ENCODE results near the gene CDCA3. TPM values are rescaled to one million over a fixed set of nuclear protein-coding genes. Genes with fewer than 3 reads are reported as not detected.
"Not testable (repeated sequence)": the region's sequence is repeated elsewhere in the genome, so short reads cannot be mapped to it uniquely, and the experiment has no call there.

Gene CDCA3
- total and polyA plus RNA-seq, 4 donors = 1.3 to 4.1 (median 2.8) TPM

GRCh38 chr12:6872073-6873048 lies 21.3 kb upstream of the CDCA3 start:
- Histone ChIP-seq H3K36me3 (ENCODE audit: control insufficient read depth in 4 of 4, insufficient read depth in 4 of 4, low read length in 4 of 4) (peaks cover 5 to 25% (median 18%) of the 10 kb centered on the region in 4 donors), H3K4me1 (ENCODE audit: control insufficient read depth in 5 of 5, insufficient read depth in 5 of 5, low read length in 5 of 5) (peaks cover 0 to 32% (median 12%) of the 10 kb centered on the region in 5 donors), H3K27ac (ENCODE audit: low read depth in 1 of 2, low read length in 1 of 2) (peak overlapping the region; percentile 75 to 83), H3K9ac (ENCODE audit: insufficient read depth in 1 of 2, low read length in 2 of 2) (peak overlapping the region; percentile 19 to 62), H3K9me3 (ENCODE audit: control insufficient read depth in 4 of 4, insufficient read depth in 3 of 4, low read length in 3 of 4) (no peaks in the 10 kb centered on the region), H3K4me3 (peak overlapping the region; percentile 64), H3K27me3 (ENCODE audit: control insufficient read depth in 3 of 3, insufficient read depth in 3 of 3, low read length in 2 of 3) (no peaks in the 10 kb centered on the region)
- peak; percentile 92 for TF ChIP-seq CTCF (IDR thresholded peaks at IDR 0.05; ENCODE audit: control extremely low read depth, extremely low read depth)
- ATAC-seq (ENCODE audit: insufficient read depth, low FRiP score) (peak; percentile 66), DNase-seq (peak; percentile 84 to 87 (median 87))
- 2% methylated on average over 37 to 40 of the region's 40 CpGs for WGBS, 2 donors

- TF ChIP-seq CTCF (IDR thresholded peaks at IDR 0.05; ENCODE audit: control extremely low read depth, extremely low read depth) = no peak
- peaks cover 5 to 25% (median 18%) of the 10 kb centered on the region in 4 donors for H3K36me3 ChIP-seq (ENCODE audit: control insufficient read depth in 4 of 4, insufficient read depth in 4 of 4, low read length in 4 of 4)
- DNase-seq (no peak), ATAC-seq (ENCODE audit: insufficient read depth, low FRiP score) (no peak)
- peaks cover 0 to 37% (median 12%) of the 10 kb centered on the region in 5 donors for H3K4me1 ChIP-seq (ENCODE audit: control insufficient read depth in 5 of 5, insufficient read depth in 5 of 5, low read length in 5 of 5)
- H3K27ac ChIP-seq (ENCODE audit: low read depth in 1 of 2, low read length in 1 of 2) = peak overlapping the region in 1 of 2 donors; percentile 35
- H3K9ac ChIP-seq (ENCODE audit: insufficient read depth in 1 of 2, low read length in 2 of 2) = peak overlapping the region in 1 of 2 donors; percentile 62
- H3K27me3 ChIP-seq (ENCODE audit: control insufficient read depth in 3 of 3, insufficient read depth in 3 of 3, low read length in 2 of 3) = no peaks in the 10 kb centered on the region
- H3K4me3 ChIP-seq = peak overlapping the region; percentile 64
- H3K9me3 ChIP-seq (ENCODE audit: control insufficient read depth in 4 of 4, insufficient read depth in 3 of 4, low read length in 3 of 4) = no peaks in the 10 kb centered on the region
- 65 to 72% methylated on average over 12 of the region's 12 CpGs for WGBS, 2 donors
These were observed 20.2 kb upstream of the CDCA3 start for GRCh38 chr12:6871052-6871957.

GRCh38 chr12:6870304-6870703 lies 19.2 kb upstream of the CDCA3 start:
- not testable (repeated sequence) for H3K9ac ChIP-seq (ENCODE audit: insufficient read depth in 1 of 2, low read length in 2 of 2); ATAC-seq (ENCODE audit: insufficient read depth, low FRiP score); H3K4me3 ChIP-seq; H3K27ac ChIP-seq (ENCODE audit: low read depth in 1 of 2, low read length in 1 of 2); H3K27me3 ChIP-seq (ENCODE audit: control insufficient read depth in 3 of 3, insufficient read depth in 3 of 3, low read length in 2 of 3); H3K9me3 ChIP-seq (ENCODE audit: control insufficient read depth in 4 of 4, insufficient read depth in 3 of 4, low read length in 3 of 4); DNase-seq
- Histone ChIP-seq H3K4me1 (ENCODE audit: control insufficient read depth in 5 of 5, insufficient read depth in 5 of 5, low read length in 5 of 5) (peaks cover 0 to 37% (median 12%) of the 10 kb centered on the region in 5 donors), H3K36me3 (ENCODE audit: control insufficient read depth in 4 of 4, insufficient read depth in 4 of 4, low read length in 4 of 4) (peaks cover 0 to 23% (median 19%) of the 10 kb centered on the region in 4 donors)
- 58 to 71% methylated on average over 4 of the region's 4 CpGs for WGBS, 2 donors
